ENCODE measurements around the gene PPID. TPM values are rescaled to one million over a fixed set of nuclear protein-coding genes. Genes with fewer than 3 reads are reported as not detected.

PPID gene
- total RNA-seq, 1 experiment from 2014 or later, result 34.4 TPM

- no peak overlapping the region for H3K4me3 Mint-ChIP-seq (ENCODE audit: low read depth, unreplicated experiment)
- no peak for DNase-seq
- CTCF ChIA-PET, result no interaction called here
- H3K9me3 Mint-ChIP-seq (ENCODE audit: low read depth, unreplicated experiment), result no peaks in the 10 kb centered on the region
- H3K36me3 Mint-ChIP-seq (ENCODE audit: insufficient read depth, unreplicated experiment), result peaks cover 7% of the 10 kb centered on the region
- intact Hi-C loops (cut with micrococcal nuclease; ENCODE audit: unreplicated experiment), result loop anchor here (10.0 kb wide), 1 partner anchor 727 kb away; no protein-coding TSS in a partner anchor
- no TSS peak for BruUV-seq (replicated peaks)
- no peak overlapping the region for H3K27ac Mint-ChIP-seq (ENCODE audit: unreplicated experiment)
- no peaks in the 10 kb centered on the region for H3K4me1 Mint-ChIP-seq (ENCODE audit: low read depth, unreplicated experiment)
- TF ChIP-seq CTCF (IDR thresholded peaks at IDR 0.05; ENCODE audit: unreplicated experiment), result no peak
- H3K27me3 Mint-ChIP-seq (ENCODE audit: unreplicated experiment), result no peaks in the 10 kb centered on the region
Observed at GRCh38 chr4:158728236-158728635, 5.0 kb upstream of the PPID start.

- no peak overlapping the region for H3K27ac Mint-ChIP-seq (ENCODE audit: unreplicated experiment)
- no peaks in the 10 kb centered on the region for H3K9me3 Mint-ChIP-seq (ENCODE audit: low read depth, unreplicated experiment)
- TF ChIP-seq CTCF (IDR thresholded peaks at IDR 0.05; ENCODE audit: unreplicated experiment), result no peak
Observed at GRCh38 chr4:158726633-158727032, 3.4 kb upstream of the PPID start.

GRCh38 chr4:158724637-158725036, 1.4 kb upstream of the PPID start:
- no peak overlapping the region for H3K4me3 Mint-ChIP-seq (ENCODE audit: low read depth, unreplicated experiment)
- no peaks in the 10 kb centered on the region for H3K27me3 Mint-ChIP-seq (ENCODE audit: unreplicated experiment)
- peaks cover 18% of the 10 kb centered on the region for H3K36me3 Mint-ChIP-seq (ENCODE audit: insufficient read depth, unreplicated experiment)
- TF ChIP-seq CTCF (IDR thresholded peaks at IDR 0.05; ENCODE audit: unreplicated experiment), result no peak
- H3K9me3 Mint-ChIP-seq (ENCODE audit: low read depth, unreplicated experiment), result no peaks in the 10 kb centered on the region
- peaks cover 9% of the 10 kb centered on the region for H3K4me1 Mint-ChIP-seq (ENCODE audit: low read depth, unreplicated experiment)
- no TSS peak for BruUV-seq (replicated peaks)
- CTCF ChIA-PET, result no interaction called here
- intact Hi-C loops (cut with micrococcal nuclease; ENCODE audit: unreplicated experiment), result loop anchor here (10.0 kb wide), 1 partner anchor 730 kb away; no protein-coding TSS in a partner anchor
- no peak for DNase-seq
- no peak overlapping the region for H3K27ac Mint-ChIP-seq (ENCODE audit: unreplicated experiment)

More at GRCh38 chr4:158726633-158727032, 3.4 kb upstream of the PPID start:
- H3K36me3 Mint-ChIP-seq (ENCODE audit: insufficient read depth, unreplicated experiment), result peaks cover 18% of the 10 kb centered on the region
- no TSS peak for BruUV-seq (replicated peaks)
- no peaks in the 10 kb centered on the region for H3K27me3 Mint-ChIP-seq (ENCODE audit: unreplicated experiment)
- no peak overlapping the region for H3K4me3 Mint-ChIP-seq (ENCODE audit: low read depth, unreplicated experiment)
- CTCF ChIA-PET, result no interaction called here
- intact Hi-C loops (cut with micrococcal nuclease; ENCODE audit: unreplicated experiment), result loop anchor here (10.0 kb wide), 1 partner anchor 728 kb away; no protein-coding TSS in a partner anchor
- no peak for DNase-seq
- H3K4me1 Mint-ChIP-seq (ENCODE audit: low read depth, unreplicated experiment), result peaks cover 3% of the 10 kb centered on the region

- TF ChIP-seq CTCF (IDR thresholded peaks at IDR 0.05; ENCODE audit: unreplicated experiment), result no peak
- no TSS peak for BruUV-seq (replicated peaks)
- Mint-ChIP-seq H3K9me3 (ENCODE audit: low read depth, unreplicated experiment) (no peaks in the 10 kb centered on the region), H3K36me3 (ENCODE audit: insufficient read depth, unreplicated experiment) (peaks cover 30% of the 10 kb centered on the region), H3K27me3 (ENCODE audit: unreplicated experiment) (no peaks in the 10 kb centered on the region), H3K4me1 (ENCODE audit: low read depth, unreplicated experiment) (peaks cover 9% of the 10 kb centered on the region), H3K27ac (ENCODE audit: unreplicated experiment) (peak overlapping the region; percentile 78), H3K4me3 (ENCODE audit: low read depth, unreplicated experiment) (peak overlapping the region; percentile 94)
- CTCF ChIA-PET, result no interaction called here
- intact Hi-C loops (cut with micrococcal nuclease; ENCODE audit: unreplicated experiment), result loop anchor here (10.0 kb wide), 1 partner anchor 732 kb away; no protein-coding TSS in a partner anchor
- DNase-seq, result peak; percentile 6
Observed at GRCh38 chr4:158722291-158722916, 792 bp downstream of the PPID start.
